HG03558 (cell line): ENCODE measurements around the gene CCL19.
A peak's percentile ranks its signal among the peaks of the same experiment; 100 is the strongest.

ENCODE experiments used
- ATAC-seq: cut with Tn5 transposase; IDR thresholded peaks from one replicate; pipeline ENCODE4 v1.9.1; 2021; ENCODE audit warnings: moderate number of reproducible peaks; ENCODE audit not compliant: unreplicated experiment; ENCODE audit errors: extremely low read depth

CCL19 gene

DNA sequence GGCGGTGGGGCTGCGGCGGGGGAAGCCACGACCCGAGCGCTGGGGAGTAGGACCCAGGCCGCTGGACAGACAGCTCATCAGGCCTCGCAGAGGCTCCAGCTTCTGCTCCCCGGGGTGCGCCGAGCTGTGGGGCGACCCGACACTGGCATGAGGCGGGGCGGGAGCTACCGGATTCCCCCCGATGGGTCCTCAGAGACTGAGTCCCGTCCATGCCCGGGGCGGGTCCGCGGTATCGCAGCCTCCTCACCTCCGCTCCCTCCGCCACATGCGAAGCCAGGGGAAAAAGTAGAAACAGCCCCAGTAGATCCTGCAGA is 26.1 kb downstream of the CCL19 start:
- ATAC-seq = no peak

DNA sequence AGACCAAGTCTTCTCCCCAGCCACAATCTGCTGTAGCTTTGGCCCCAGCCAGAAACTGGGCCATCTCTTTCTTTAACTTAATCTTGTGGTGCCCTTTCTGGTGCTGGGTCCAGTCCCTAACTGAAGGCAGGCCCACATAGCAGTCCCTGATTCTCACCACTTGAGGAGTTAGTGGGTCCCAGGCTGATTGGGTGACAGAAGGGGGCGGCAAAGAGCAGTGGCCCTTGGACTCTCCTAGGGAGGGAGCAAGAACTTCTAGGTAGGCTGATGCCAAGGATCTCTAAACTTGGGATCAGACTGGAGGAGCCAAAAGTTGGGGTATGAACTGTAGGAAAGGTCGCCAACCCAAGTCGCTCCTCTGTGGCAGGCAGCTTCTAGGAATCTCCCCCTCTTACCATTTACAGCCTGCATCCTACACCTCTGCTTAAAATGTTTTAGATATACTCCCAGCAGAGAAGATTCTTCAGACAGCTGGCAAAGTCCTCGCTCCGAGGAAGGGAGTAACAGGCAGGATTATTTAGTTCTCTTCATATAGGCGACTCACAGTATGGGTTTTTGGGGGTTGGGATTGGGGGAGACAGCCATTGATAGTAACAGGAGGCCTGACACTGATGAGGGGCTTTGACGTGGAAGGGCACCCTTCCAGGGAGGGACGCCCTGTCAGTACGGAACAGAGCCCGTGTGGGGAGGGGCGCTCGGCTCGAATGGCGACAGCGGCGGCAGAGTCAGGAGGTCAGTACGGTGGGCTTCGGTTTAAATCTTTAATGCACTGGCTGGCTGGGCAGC is 26.6 kb downstream of the CCL19 start:
- ATAC-seq = no peak

DNA sequence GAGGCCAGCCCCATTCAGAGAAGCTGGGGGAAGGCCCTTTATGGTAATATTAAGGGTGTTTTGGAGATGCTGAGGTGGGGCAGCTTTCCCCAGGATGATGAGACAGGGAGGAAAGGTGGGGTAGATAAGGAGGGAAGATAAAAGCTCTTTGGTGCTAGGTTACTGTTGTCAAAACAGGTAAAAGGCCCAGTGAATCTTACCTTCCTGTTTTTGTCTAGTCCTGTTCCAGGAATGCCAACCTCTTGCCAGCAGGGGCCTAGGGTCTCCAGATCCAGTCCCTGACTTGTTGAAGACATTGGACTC is 27.8 kb downstream of the CCL19 start:
- ATAC-seq = no peak

DNA sequence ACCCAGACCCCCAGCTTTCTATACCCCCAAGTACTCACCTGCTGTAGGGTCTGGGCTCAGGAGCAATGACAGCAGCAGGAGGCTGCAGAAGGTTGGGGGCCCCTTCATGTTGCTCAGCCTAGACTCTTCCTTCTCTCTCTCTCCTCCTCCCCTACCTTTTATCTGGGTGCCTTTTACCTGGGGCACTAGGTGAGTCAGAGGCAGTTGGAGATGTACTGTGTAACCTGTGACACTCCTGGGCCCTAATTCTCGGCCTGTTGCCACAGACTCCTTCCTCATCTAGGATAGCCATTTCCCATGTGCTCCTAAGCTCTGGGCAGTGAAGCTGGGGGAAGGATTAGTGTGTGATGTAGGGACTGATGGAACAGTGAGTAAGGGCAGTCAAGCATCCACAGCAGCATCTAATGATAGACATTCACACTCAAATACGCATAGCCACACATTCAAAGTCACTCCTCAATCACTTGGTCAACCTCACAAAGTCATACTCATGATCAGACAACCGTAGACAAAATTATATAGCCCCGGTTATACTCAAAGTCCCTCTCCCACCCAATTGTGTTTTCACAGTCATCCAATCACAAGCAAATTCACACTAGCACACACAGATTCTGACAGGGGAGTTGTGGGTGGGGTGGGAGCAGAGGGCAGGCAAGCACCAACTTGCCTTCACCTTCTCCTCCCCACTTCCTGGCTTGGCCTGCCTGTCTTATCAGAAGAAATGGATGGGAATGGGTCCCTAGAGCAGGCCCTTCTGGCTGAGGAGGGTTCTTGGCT is 28.4 kb downstream of the CCL19 start, which contains the start of gene CCL27:
Gene CCL27, minus strand, starts transcription at position 132 of the 777 bp plus-strand sequence. Its CDS starts 24 bp downstream, at position 108.
- no peak for ATAC-seq

DNA sequence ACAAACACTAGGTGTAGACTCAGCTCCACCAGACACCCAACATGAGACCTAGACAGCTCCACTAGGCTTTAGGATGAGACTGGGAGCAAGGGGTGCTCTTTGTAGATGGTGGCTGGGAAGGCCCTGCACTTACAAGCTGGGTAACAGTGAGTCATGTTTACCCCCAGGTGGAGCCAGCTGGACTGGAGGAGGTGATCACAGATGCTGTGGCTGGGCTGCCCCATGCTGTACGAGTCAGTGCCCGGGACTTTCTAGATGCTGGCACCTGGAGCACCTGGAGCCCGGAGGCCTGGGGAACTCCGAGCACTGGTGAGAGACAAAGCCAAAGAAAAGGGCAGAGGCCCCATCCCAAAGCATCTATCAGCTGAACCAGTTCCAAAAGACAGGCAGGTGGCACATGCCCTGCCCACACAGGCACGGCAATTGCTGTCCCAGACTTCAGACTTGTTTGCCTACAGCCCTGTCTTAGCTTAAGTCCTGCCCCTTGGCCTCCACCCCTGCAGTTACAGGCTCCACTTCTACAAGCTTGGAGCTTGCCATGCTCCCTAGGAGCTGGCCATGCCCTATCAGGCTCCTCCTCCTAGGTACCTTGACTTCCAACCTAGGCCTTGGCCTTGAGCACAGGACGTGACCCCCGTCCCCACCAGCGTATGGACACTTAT is 31.4 kb downstream of the CCL19 start:
- ATAC-seq = no peak

GRCh38 chr9:34658461-34658860 is 32.6 kb downstream of the CCL19 start:
- ATAC-seq = no peak

GRCh38 chr9:34656992-34657391 is 34.1 kb downstream of the CCL19 start:
- ATAC-seq = no peak

DNA sequence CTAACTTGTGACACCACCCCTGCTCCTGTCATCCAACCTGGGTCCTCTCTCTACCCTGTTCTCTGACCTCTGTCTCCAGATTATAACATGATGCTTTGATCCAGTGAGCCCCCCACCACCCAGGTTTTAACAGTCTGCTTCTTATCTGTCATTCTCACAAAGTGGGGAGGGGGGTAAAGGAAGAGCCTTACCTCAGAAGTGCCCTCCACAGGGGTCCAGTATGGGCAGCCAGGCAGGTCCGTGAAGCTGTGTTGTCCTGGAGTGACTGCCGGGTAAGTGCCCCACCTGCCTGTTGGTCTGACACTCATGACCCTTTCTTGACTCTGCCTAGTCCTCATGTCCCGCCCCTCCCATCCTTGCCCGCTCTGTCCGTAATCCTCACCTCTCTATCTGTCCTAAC is 35.7 kb downstream of the CCL19 start:
- ATAC-seq = no peak

DNA sequence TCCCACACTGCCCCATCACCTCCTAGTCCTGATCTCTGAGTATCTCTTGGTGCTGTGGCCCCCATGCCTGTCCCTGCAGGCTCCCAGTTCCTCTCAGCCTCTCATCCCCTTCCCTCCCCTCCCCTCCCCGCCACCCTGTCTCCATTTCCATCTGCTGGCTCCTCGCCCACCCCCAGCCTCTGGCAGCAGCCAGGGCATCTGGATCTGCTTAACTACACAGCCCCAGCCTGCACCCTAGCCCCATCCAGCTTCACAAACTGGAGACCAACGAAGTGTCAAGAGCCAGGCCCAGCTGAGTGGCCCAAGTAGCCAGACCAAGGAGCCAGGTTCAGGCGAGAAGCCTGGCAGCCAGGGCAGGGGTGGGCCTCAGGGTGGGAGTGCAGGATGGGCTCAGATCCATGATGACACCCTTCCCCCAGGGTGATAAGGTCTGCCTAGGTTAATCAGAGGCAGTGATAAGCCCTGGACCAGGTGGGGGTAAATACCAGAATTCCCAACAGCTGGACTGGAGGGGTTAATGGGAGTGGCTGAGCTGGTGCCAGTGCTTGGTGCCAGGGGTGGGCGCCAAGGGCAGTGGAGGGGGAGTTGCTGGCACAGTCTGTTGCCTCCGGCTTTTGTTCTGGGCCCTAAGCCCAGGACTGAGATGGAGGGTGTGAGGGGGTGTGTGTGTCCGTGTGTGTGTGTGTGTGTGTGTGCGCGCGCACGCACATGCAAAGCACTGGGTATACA is 36.6 kb downstream of the CCL19 start:
- ATAC-seq = no peak

DNA sequence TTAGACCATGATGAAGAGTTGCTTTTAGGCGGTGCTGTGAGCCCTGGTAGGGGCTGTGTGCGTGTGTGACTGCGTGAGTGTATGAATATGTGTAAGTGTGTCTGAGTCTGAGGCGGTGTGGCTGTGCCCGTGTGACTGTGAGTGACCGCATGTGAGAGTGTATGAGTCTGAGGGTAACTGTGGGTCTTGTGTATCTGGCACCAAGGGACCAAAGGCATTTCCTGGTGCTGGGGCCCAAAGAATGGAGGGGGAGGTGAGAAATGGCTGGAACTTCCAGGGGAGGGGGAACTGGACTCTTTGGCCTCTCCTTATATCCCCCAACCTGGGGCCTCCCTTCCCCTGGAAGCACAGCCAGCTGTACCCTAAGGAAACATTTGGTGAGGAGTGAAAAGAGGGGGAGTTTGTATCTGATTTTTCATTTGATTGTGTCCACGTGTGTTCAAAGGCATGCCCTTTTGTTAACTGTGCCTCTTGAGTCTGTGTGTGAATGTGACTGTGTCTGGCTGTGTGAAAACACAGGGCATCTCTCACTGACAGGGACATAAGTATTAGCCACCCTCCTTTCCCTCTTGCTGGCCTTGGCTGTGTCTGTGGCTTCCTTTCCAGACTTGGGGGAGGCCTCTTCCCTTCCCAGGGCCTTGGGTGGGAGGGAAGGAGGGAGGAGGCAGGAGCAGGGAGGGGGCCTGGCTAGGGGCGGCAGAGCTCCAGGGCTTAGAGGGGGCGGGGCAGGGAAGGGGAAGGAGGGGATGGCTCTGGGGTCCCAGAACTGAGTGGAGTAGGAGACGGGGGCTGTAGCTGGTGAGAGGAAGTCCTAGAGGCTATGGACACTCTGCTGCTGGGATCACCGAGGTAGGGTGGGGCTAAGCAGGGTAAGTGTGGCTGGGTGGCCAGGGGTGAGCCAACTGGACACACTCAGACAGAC is 37.7 kb downstream of the CCL19 start:
- no peak for ATAC-seq

DNA sequence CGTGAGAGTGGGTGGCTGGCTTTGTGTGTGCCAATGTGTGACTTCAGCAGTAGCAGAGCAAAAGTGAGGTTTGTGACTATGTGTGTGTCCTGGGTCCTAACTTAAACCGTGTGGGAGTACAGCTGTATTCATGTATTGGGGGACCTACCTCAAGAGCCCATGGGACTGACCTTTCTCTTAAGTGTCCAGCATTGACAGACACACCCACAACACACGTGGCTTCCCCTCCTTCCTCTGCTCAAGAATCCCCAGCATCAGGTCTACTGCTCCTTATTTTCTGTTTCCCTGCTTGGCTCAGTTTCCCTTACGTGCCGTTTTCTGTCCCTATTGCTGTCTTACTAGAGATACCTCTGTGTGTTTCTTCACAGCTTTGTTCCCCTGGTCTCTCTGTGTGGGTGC is 38.5 kb downstream of the CCL19 start:
- ATAC-seq = no peak

- ATAC-seq = no peak
Observed at GRCh38 chr9:34651876-34652601, 39.0 kb downstream of the CCL19 start, which contains the start of gene IL11RA. Gene IL11RA (plus strand): TSS chr9:34652185. CDS start chr9:34655218, 3,033 bp downstream.

DNA sequence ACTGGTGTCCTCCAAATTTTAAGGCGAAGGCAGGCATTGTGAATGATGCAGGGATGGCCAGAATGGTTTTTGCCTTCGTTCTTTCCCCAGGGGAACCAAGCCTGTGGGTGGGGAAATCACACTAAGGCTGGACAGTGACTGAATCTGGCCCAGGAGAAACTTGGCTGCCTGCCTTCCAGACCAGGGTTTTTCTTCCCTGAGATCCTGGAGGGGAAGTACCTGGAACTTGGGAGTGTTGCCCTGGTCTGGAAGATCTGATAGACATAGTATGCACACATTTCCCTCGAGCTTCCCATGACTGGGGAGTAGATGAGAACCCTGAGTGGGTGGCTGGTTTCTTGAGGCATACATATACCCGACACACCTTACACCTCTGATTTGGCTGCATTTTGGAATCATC is 39.8 kb downstream of the CCL19 start:
- ATAC-seq = no peak

DNA sequence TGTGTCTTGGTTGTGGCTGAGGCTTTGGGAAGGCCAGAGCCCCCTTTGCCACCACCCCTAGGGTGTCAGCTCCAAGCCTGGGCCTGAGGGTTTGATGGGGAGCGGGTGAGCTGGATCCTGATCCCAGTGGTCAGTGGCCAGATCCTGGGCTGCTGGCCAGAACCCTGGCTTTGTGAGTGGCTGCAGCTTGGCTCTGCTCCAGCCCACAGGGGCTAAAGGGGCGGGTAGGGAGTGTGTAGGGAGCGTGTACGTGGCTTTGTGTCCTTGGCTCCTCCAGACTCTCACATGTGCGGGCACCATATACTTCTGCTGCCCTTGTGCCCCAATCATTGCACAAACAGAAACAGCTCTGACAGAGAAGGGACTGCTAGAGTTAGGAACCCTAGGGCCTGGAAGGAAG is 40.3 kb downstream of the CCL19 start:
- no peak for ATAC-seq

GRCh38 chr9:34648673-34649072 is 42.4 kb downstream of the CCL19 start:
- ATAC-seq = no peak

DNA sequence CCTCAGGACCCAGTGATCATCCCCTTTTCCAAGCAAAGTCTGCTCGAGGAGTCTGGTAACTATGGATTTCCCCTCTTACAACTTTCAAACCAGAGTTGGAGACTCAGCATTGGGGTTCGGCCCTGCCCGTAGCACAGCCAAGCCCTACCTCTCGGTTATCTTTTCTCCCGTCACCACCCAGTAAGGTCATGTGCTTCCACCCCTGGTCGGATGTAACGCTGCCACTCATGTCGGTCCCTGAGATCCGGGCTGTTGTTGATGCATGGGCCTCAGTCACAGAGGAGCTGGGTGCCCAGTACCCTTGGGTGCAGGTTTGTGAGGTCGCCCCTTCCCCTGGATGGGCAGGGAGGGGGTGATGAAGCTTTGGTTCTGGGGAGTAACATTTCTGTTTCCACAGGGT is 43.4 kb downstream of the CCL19 start:
- no peak for ATAC-seq

GRCh38 chr9:34647084-34647403 is 44.0 kb downstream of the CCL19 start:
- no peak for ATAC-seq

GRCh38 chr9:34646211-34647083 is 44.6 kb downstream of the CCL19 start, which contains the start of gene GALT:
Gene GALT (plus strand): TSS chr9:34646675. CDS start chr9:34646705, 30 bp downstream.
- ATAC-seq = peak; percentile 51
